A549 (cell line): ENCODE results near the gene GRID2.

Source experiments
- BHLHE40 ChIP-seq: IDR thresholded peaks from 2 replicates; pipeline ENCODE4 v1.6.1; 2012; ENCODE audit warnings: low read depth, low read length, inconsistent platforms
- EHMT2 ChIP-seq: fragments of 200-600 bp; sonication (generic); IDR thresholded peaks from 2 replicates; pipeline ENCODE4 v1.6.1; 2016; ENCODE audit warnings: antibody characterized with exemption, low read depth, mild to moderate bottlenecking, moderate library complexity
- EP300 ChIP-seq, 2 experiments: fragments of >200 bp; sonication (Bioruptor Twin); formaldehyde crosslinking; IDR thresholded peaks; 2 replicates in 1 of 2; 3 replicates in 1 of 2; pipeline ENCODE4 v1.6.1; 2016 to 2017
- FOXS1 ChIP-seq: fragments of 250-450 bp; sonication (Bioruptor Pico); IDR thresholded peaks from 2 replicates; pipeline ENCODE4 v1.5.0; 2020; ENCODE audit warnings: mild to moderate bottlenecking, moderate library complexity
- HDAC2 ChIP-seq: fragments of 200-600 bp; sonication (generic); IDR thresholded peaks from 2 replicates; pipeline ENCODE4 v1.6.1; 2016
- JUNB ChIP-seq: fragments of >200 bp; sonication (Bioruptor Twin); formaldehyde crosslinking; IDR thresholded peaks from 2 replicates; pipeline ENCODE4 v1.6.1; 2016
- NPAS2 ChIP-seq: fragments of 250-450 bp; sonication (Bioruptor Pico); IDR thresholded peaks from 2 replicates; pipeline ENCODE4 v1.8.0; 2022; ENCODE audit warnings: mild to moderate bottlenecking, moderate library complexity, borderline replicate concordance
- PHF8 ChIP-seq: fragments of 200-600 bp; sonication (generic); IDR thresholded peaks from 2 replicates; pipeline ENCODE4 v1.6.1; 2016; ENCODE audit warnings: low read depth, mild to moderate bottlenecking, antibody characterized with exemption, moderate library complexity, borderline replicate concordance
- POLR2A ChIP-seq: IDR thresholded peaks from 2 replicates; pipeline ENCODE4 v1.6.1; 2012; ENCODE audit warnings: mild to moderate bottlenecking, low read length
- RNF2 ChIP-seq: fragments of 200-600 bp; sonication (generic); IDR thresholded peaks from 2 replicates; pipeline ENCODE4 v1.6.1; 2016; ENCODE audit warnings: low read depth, mild to moderate bottlenecking, antibody characterized with exemption, moderate library complexity, borderline replicate concordance
- SMC3 ChIP-seq: fragments of >200 bp; sonication (Bioruptor Twin); formaldehyde crosslinking; IDR thresholded peaks from 3 replicates; pipeline ENCODE4 v1.6.1; 2018; ENCODE audit warnings: inconsistent platforms
- TF ChIP-seq, protein P1 (sequence below): fragments of 450-650 bp; IDR thresholded peaks from 2 replicates; pipeline ENCODE4 v1.6.1; 2014; ENCODE audit warnings: antibody characterized with exemption
- TF ChIP-seq, protein P2 (sequence below): fragments of >200 bp; sonication (Bioruptor Twin); formaldehyde crosslinking; IDR thresholded peaks from 3 replicates; pipeline ENCODE4 v1.5.1; 2016
- TF ChIP-seq, protein P3 (sequence below): fragments of 200-600 bp; sonication (generic); IDR thresholded peaks from 2 replicates; pipeline ENCODE4 v1.6.1; 2016; ENCODE audit warnings: antibody characterized with exemption, mild to moderate bottlenecking, moderate library complexity

DNA sequence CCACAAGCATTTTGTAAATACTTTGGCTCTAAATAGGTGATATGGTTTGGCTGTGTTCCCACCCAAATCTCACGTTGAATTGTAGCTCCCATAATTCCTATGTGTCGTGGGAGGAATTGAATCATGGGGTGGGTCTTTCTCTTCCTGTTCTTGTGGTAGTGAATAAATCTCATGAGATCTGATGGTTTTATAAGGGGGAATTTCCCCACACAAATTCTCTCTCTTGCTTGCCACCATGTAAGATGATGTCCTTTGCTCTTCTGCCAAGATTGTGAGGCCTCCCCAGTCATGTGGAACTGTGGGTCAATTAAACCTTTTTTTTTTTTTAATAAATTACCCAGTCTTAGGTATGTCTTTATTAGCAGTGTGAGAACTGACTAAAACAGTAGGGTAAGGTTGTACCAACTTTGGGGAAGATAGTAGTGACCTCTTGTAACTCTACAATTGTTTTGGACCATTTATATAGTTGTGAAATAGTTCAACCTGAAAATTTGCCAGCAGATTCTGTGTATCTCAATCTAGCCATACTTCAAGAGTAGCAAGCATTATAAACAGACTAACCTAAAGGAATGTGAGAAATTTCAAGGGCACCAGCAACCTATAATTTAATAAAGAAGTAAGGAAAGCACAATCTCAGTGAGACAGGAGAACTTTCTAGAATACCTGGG lies 727.8 kb downstream of the GRID2 start:
- TF ChIP-seq, protein P1, sequence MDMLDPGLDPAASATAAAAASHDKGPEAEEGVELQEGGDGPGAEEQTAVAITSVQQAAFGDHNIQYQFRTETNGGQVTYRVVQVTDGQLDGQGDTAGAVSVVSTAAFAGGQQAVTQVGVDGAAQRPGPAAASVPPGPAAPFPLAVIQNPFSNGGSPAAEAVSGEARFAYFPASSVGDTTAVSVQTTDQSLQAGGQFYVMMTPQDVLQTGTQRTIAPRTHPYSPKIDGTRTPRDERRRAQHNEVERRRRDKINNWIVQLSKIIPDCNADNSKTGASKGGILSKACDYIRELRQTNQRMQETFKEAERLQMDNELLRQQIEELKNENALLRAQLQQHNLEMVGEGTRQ, result no peak
- TF ChIP-seq EHMT2, result no peak
- no peak for TF ChIP-seq SMC3
- no peak for TF ChIP-seq BHLHE40
- TF ChIP-seq POLR2A, result no peak
- TF ChIP-seq, protein P2, sequence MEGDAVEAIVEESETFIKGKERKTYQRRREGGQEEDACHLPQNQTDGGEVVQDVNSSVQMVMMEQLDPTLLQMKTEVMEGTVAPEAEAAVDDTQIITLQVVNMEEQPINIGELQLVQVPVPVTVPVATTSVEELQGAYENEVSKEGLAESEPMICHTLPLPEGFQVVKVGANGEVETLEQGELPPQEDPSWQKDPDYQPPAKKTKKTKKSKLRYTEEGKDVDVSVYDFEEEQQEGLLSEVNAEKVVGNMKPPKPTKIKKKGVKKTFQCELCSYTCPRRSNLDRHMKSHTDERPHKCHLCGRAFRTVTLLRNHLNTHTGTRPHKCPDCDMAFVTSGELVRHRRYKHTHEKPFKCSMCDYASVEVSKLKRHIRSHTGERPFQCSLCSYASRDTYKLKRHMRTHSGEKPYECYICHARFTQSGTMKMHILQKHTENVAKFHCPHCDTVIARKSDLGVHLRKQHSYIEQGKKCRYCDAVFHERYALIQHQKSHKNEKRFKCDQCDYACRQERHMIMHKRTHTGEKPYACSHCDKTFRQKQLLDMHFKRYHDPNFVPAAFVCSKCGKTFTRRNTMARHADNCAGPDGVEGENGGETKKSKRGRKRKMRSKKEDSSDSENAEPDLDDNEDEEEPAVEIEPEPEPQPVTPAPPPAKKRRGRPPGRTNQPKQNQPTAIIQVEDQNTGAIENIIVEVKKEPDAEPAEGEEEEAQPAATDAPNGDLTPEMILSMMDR, result no peak
- TF ChIP-seq NPAS2 (CRISPR knock-in tag), result no peak
- no peak for TF ChIP-seq RNF2
- no peak for TF ChIP-seq EP300 (IDR thresholded peaks at IDR 0.05)
- TF ChIP-seq HDAC2, result no peak
- no peak for TF ChIP-seq JUNB
- no peak for TF ChIP-seq PHF8
- TF ChIP-seq, protein P3, sequence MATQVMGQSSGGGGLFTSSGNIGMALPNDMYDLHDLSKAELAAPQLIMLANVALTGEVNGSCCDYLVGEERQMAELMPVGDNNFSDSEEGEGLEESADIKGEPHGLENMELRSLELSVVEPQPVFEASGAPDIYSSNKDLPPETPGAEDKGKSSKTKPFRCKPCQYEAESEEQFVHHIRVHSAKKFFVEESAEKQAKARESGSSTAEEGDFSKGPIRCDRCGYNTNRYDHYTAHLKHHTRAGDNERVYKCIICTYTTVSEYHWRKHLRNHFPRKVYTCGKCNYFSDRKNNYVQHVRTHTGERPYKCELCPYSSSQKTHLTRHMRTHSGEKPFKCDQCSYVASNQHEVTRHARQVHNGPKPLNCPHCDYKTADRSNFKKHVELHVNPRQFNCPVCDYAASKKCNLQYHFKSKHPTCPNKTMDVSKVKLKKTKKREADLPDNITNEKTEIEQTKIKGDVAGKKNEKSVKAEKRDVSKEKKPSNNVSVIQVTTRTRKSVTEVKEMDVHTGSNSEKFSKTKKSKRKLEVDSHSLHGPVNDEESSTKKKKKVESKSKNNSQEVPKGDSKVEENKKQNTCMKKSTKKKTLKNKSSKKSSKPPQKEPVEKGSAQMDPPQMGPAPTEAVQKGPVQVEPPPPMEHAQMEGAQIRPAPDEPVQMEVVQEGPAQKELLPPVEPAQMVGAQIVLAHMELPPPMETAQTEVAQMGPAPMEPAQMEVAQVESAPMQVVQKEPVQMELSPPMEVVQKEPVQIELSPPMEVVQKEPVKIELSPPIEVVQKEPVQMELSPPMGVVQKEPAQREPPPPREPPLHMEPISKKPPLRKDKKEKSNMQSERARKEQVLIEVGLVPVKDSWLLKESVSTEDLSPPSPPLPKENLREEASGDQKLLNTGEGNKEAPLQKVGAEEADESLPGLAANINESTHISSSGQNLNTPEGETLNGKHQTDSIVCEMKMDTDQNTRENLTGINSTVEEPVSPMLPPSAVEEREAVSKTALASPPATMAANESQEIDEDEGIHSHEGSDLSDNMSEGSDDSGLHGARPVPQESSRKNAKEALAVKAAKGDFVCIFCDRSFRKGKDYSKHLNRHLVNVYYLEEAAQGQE, result no peak
- no peak for TF ChIP-seq FOXS1 (CRISPR knock-in tag)
